GM12891 (cell line): ENCODE results near the gene DEFB114.

Experiments used
- POLR2A ChIP-seq: IDR thresholded peaks from 2 replicates; pipeline ENCODE4 v1.6.1; 2011; ENCODE audit warnings: low read depth, low read length, control low read depth
- POLR2AphosphoS5 ChIP-seq: IDR thresholded peaks from 2 replicates; pipeline ENCODE4 v1.6.1; 2011; ENCODE audit warnings: low read depth, low read length, control low read depth

DNA sequence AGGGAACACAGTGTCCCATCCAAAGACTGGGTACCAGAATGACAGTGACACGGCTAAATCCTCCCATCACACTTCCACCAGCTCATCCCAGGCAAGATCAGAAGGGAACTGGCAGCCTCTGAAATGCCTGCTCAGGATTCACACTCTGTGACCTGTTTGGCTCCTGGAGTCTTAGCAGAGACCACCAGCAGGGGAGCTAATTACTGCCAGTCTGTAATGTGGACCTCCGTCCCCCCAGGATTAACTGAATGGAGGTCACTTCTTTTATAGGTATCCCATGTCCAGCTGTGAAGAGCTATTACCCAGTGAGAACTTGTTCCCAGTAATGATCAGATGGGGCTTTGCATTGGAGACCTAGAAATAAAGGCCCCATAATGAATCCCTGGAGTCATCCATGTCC, 45.2 kb downstream of the DEFB114 start:
- no peak for TF ChIP-seq POLR2A
- TF ChIP-seq POLR2AphosphoS5: no peak
